Neural cell (in vitro differentiated cells): Measurements from ENCODE around the gene HS6ST3.

Experiments used
- EZH2 ChIP-seq: fragments of 200-600, 300-800 bp; shearing (Covaris generic), sonication (generic); IDR thresholded peaks from 2 replicates; pipeline ENCODE4 v1.6.1; 2014; ENCODE audit warnings: antibody characterized with exemption, low read length, borderline replicate concordance, mild to moderate bottlenecking; ENCODE audit not compliant: insufficient read depth, poor library complexity, severe bottlenecking
- POLR2AphosphoS5 ChIP-seq: IDR thresholded peaks from 2 replicates; pipeline ENCODE4 v1.6.1; 2012
- TF ChIP-seq, protein P1 (sequence below): fragments of 450-650 bp; IDR thresholded peaks from 2 replicates; pipeline ENCODE4 v1.5.1; 2014; ENCODE audit warnings: antibody characterized with exemption, mild to moderate bottlenecking, moderate library complexity; ENCODE audit not compliant: poor library complexity, severe bottlenecking
- TF ChIP-seq, protein P2 (sequence below): IDR thresholded peaks from 2 replicates; pipeline ENCODE4 v1.6.1; 2012; ENCODE audit warnings: borderline replicate concordance

GRCh38 chr13:96575423-96576320 is 485.8 kb downstream of the HS6ST3 start:
- no peak for TF ChIP-seq EZH2
- TF ChIP-seq POLR2AphosphoS5 = no peak
- TF ChIP-seq, protein P1, sequence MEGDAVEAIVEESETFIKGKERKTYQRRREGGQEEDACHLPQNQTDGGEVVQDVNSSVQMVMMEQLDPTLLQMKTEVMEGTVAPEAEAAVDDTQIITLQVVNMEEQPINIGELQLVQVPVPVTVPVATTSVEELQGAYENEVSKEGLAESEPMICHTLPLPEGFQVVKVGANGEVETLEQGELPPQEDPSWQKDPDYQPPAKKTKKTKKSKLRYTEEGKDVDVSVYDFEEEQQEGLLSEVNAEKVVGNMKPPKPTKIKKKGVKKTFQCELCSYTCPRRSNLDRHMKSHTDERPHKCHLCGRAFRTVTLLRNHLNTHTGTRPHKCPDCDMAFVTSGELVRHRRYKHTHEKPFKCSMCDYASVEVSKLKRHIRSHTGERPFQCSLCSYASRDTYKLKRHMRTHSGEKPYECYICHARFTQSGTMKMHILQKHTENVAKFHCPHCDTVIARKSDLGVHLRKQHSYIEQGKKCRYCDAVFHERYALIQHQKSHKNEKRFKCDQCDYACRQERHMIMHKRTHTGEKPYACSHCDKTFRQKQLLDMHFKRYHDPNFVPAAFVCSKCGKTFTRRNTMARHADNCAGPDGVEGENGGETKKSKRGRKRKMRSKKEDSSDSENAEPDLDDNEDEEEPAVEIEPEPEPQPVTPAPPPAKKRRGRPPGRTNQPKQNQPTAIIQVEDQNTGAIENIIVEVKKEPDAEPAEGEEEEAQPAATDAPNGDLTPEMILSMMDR = no peak
- TF ChIP-seq, protein P2, sequence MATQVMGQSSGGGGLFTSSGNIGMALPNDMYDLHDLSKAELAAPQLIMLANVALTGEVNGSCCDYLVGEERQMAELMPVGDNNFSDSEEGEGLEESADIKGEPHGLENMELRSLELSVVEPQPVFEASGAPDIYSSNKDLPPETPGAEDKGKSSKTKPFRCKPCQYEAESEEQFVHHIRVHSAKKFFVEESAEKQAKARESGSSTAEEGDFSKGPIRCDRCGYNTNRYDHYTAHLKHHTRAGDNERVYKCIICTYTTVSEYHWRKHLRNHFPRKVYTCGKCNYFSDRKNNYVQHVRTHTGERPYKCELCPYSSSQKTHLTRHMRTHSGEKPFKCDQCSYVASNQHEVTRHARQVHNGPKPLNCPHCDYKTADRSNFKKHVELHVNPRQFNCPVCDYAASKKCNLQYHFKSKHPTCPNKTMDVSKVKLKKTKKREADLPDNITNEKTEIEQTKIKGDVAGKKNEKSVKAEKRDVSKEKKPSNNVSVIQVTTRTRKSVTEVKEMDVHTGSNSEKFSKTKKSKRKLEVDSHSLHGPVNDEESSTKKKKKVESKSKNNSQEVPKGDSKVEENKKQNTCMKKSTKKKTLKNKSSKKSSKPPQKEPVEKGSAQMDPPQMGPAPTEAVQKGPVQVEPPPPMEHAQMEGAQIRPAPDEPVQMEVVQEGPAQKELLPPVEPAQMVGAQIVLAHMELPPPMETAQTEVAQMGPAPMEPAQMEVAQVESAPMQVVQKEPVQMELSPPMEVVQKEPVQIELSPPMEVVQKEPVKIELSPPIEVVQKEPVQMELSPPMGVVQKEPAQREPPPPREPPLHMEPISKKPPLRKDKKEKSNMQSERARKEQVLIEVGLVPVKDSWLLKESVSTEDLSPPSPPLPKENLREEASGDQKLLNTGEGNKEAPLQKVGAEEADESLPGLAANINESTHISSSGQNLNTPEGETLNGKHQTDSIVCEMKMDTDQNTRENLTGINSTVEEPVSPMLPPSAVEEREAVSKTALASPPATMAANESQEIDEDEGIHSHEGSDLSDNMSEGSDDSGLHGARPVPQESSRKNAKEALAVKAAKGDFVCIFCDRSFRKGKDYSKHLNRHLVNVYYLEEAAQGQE = no peak
